Hematopoietic multipotent progenitor cell treated with erythropoietin and hydrocortisone succinate and interleukin-3 and kit ligand, for 17 days (in vitro differentiated cells): ENCODE data around the gene ABLIM2.

Source experiments
- DNase-seq: peaks from one replicate; pipeline ENCODE4 v3.0.0-alpha.2; 2015; ENCODE audit warnings: low spot score

ABLIM2 gene

GRCh38 chr4:8001564-8002355 lies 156.9 kb downstream of the ABLIM2 start:
- no peak for DNase-seq

GRCh38 chr4:8000721-8001491 lies 157.7 kb downstream of the ABLIM2 start:
- DNase-seq = no peak

GRCh38 chr4:8000247-8000646 lies 158.4 kb downstream of the ABLIM2 start:
- DNase-seq = no peak

DNA sequence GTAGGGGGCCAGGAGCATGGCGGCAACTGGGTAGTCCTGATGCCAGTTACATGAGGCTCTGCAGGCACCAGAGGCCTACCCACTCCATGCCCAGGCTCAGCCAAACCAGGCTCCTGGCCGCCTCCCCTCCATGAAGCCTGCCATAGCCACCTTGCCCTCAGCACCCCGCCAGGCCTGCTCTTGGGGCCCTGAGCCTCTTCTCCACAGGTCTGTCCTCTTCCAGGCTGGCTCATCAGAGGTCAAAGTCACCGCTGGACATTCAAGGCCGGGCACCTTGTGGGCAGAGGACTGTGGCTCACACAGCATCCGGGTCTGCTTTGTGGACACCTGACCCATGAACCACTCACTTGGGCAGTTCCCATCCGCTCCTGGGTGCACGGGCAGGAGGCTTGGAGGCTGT lies 158.9 kb downstream of the ABLIM2 start:
- no peak for DNase-seq

- DNase-seq = no peak
Measured at GRCh38 chr4:7999279-7999678, 159.3 kb downstream of the ABLIM2 start.

GRCh38 chr4:7998447-7998846 lies 160.2 kb downstream of the ABLIM2 start:
- DNase-seq = no peak

DNA sequence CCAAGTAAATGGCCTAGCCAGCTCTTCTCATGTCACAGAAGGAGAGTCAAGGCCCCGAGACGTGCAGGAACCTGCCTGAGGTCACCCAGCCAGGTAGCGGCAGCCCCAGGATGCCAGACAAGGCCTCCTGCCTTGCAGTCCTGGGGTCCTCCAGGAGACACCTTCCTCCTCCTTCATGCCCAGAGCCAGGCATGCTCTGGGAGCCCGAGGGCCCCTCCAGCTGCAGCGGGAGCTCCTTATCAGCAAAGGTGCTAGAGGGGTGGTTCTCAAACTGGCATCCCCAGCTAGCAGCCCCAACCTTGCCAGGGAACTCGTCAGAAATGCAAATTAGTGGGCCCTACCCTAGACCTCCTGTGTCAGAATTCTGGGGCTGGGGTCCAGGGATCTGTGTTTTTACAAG lies 162.7 kb downstream of the ABLIM2 start:
- DNase-seq = no peak

DNA sequence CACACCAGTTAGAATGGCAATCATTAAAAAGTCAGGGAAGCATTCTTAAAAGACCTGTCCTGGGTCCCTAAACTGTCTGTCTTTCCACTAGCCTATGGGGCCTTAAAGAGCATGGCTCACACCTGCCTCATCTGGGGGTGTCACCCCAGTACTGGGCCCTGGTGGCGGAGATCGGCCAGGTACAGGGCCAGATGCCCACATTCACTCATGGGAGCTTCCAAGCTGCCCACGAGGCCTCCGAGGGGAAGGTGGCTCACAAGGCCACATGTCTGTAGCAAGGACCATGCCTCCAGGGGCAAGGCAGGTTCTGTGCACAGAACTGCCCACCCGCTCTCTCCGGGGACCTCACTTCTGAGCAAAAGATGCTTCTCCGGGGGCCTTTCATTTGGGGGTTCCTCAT lies 163.5 kb downstream of the ABLIM2 start:
- DNase-seq = no peak

DNA sequence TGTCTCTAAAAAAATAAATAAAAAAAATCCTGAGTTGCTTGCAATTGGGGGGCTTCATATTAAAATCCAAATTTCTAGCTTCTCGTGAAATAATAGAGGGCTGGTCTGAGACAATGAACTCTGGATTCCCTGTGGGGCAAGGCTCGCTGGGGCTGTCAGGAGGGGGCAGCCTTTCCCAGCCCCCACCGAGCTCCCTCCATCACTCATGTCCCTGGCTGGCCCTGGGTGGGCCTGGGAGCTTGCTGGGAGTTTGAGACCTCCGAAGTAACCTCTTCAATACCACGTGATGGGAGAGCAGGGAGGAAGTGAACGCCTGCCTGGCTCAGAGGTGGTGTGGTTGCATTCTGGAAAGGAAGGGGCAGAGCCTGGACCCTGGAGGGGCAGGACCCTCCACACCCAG lies 164.9 kb downstream of the ABLIM2 start:
- no peak for DNase-seq

DNA sequence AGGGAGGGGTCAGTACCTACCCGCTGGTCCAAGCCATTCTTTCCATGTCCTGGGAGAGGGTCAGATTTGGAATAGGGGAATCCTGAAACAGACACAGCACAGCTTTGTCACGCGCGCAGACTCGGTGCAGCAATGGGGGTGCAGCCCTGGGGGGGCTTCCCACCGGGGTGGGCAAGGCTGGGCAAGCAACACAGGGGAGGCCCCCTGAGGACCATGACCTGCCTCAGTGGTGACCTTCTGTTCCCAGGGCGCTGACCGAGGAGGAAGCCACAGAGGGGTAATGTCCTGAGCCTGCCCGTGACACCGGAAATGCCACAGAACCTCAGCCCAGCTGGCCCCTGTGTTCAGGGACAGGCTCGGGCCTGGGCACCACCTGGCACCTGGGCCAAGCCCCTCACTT lies 165.8 kb downstream of the ABLIM2 start:
- DNase-seq = no peak

GRCh38 chr4:7990807-7991459 lies 167.7 kb downstream of the ABLIM2 start:
- no peak for DNase-seq

DNA sequence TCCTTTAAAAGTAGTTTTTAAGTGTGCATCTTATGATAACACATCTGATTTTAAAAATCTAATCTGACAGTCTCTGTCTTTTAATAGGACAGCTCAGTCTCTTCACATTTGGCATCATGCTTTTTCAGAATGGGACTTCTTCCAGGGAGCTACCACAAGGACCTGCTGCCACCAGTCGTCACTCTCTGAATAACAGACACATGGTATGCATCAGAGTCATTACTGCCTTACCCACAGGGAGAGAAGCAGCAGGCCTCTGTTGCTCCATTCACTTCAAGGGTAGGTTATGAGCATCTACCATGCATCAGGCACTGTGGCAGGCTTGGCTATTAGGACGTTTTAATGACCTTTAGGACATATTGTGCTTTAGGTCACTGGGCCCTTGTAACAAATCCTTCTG lies 169.0 kb downstream of the ABLIM2 start:
- DNase-seq = no peak

- no peak for DNase-seq
Measured at GRCh38 chr4:7988437-7988836, 170.2 kb downstream of the ABLIM2 start.

- peak; percentile 50 for DNase-seq
Measured at GRCh38 chr4:7987148-7987989, 171.2 kb downstream of the ABLIM2 start.

- no peak for DNase-seq
Measured at GRCh38 chr4:7985891-7986441, 172.6 kb downstream of the ABLIM2 start.

DNA sequence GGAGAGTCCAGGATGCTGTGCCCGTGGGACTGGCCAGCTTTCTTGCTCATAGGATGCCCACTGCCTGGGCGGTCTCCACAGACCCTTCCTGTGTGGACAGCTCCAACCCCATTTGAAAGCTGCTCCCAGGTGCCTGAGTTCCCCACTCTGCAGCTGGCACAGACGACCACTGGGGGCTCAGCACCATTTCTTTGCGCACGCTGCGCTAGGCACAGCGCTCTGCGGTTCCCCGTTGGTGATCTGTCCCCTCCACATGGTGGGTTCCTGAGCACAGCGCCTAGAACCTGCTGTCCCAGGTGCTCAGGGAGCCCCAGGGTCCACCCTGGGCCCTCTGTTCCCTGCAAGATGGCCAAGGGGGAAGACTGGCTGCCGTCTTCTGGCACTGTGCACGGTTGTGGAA lies 173.5 kb downstream of the ABLIM2 start:
- no peak for DNase-seq

DNA sequence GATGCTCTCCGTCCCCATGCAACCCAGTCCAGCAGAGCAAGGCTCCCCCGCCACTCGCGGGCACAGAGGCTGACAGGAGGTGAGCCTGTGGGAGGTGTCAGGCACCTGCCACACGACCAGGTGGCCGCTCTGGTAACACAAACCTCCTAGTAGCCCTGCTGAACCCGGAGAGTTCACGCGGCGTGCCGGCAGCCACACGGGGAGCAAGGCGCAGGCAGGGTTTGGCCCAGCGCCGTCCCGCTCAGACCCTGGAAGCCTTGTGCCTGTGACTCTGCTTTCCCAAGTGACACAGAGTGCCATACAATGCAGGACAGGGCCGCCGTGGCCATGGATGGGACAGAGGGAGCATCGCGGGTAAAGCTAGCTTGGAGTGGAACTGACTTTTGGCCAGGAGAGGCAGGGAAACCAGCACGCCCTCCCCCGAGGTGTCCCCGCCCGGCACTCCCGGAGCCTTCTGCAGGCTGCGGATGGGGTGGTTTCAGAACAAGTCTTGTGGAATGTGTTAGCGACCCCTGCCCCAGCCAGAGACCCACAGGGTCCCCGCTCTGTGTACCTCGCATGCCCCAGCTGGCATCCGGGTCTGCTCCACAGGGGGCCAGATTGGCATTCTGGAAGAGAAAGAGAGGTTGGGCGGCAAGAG lies 174.2 kb downstream of the ABLIM2 start:
- no peak for DNase-seq

DNA sequence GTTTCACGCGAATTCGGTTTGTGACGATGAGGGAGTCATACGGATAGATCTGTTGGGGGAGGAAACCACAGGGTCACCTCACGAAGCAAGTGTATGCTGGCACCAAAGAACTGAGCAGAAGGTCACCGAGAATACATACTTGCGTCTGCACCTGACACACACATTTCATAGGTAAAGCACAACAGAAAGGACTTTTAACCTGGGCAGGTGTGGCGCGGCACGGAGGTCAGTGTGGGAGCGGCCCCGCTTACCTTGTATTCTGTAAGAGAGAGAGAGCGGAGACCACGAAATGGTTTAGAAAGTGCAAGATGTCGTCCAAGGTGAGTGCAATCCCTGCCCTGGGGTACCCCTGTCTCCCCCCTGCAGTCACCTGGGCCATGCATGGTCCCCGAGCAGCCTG lies 175.3 kb downstream of the ABLIM2 start:
- DNase-seq = no peak

GRCh38 chr4:7981738-7982394 lies 176.7 kb downstream of the ABLIM2 start:
- DNase-seq = no peak

DNA sequence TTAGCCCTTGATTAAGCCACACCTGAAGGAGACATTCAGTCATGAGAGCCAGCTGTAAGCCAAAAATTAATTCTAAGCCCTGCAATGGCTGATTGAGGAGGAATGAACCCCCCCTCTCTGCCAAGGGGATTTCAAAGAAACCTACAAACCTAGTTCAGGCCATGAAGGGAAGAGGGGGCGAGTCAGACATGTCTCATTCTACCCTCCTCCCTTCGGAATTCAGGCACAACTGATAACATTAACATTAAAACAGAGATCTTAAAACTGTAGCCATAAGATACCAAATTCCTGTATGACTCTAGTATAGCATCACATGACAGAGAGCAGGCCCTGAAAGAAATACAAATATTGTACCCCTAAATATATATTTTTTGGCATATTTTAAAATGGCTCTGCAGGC lies 178.6 kb downstream of the ABLIM2 start:
- DNase-seq = no peak

DNA sequence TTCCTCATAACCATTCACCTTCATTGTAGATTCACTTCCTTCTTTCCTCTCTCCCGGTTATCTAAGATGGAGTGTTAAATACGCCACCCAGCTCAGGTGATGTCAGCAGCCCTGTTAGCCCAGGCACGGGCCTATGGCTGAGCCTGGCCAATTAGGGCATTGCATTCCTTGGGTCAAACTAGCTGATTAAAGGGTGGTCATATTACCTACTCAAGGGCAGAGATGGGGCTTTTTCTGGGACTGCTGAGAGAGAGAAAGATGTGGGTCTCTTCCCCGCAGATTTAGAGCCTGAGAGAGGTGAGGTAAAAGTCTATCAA lies 179.0 kb downstream of the ABLIM2 start:
- DNase-seq = no peak
